Measurements from ENCODE around the gene RNF32.
"Not testable (repeated sequence)": the region's sequence is repeated elsewhere in the genome, so short reads cannot be mapped to it uniquely, and the experiment has no call there.

RNF32 gene

DNA sequence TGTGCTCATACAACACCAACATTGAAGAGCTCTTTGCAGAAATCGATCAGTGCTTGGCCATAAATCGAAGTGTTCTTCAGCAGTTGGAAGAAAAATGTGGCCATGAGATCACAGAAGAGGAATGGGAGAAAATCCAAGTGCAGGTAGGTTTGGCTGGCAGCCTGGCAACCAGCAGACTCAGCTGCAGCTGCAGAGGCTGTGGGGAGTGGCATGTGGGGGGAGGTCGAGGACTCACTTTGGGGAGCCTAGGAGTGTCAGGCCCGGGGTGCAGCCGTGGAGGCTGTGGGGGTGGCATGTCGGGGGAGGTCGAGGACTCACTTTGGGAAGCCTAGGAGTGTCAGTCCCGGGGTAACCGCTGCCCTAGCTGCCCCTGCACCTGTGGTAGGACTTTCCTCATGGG is 35.1 kb downstream of the RNF32 start:
- DNase-seq (ENCODE audit: low spot score), result no peak

DNA sequence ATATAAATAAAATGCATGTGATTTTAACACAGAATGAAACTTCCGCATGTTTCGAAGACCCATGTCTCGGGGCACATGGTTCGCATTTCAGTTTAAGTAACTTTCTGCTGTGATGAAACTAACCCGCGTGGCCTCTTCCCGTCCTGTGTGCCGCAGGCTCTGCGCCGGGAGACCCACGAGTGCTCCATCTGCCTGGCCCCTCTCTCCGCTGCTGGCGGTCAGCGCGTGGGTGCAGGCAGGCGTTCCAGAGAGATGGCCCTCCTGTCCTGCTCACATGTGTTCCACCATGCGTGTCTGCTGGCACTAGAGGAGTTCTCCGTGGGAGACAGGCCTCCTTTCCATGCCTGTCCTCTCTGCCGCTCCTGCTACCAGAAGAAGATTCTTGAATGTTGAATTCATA is 35.7 kb downstream of the RNF32 start:
- DNase-seq (ENCODE audit: low spot score), result no peak

DNA sequence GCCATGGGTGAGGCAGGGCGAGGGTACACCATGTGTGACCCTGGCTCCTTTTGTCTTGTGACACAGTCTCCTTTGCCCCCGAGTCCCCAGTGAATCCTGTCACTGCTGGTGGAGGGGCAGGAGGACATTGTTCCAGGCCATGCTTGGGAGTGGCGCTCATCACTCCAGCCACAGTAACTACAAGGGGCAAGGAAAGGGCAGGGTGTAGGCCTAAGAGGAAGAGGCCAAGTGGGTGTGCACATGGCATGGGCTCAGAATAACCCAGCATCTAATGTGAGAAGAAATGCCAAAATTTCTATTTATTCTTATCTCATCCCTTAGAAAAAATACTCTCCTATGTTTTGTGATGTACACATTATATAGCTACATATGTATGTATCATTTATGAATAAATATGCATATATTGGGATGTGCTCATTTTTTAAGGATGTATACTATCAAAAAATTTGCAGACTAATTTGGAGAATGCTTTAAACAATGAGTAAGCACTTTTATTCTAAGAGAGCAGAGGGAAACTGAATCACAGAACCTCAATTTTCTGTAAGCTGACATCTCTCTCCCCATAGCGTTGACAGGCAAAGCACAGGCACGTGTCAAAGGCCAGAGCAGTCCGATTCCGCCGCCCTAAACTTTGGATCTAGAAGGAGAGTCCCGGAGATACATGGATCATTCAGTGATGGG is 36.9 kb downstream of the RNF32 start:
- no peak for DNase-seq (ENCODE audit: low spot score)

DNA sequence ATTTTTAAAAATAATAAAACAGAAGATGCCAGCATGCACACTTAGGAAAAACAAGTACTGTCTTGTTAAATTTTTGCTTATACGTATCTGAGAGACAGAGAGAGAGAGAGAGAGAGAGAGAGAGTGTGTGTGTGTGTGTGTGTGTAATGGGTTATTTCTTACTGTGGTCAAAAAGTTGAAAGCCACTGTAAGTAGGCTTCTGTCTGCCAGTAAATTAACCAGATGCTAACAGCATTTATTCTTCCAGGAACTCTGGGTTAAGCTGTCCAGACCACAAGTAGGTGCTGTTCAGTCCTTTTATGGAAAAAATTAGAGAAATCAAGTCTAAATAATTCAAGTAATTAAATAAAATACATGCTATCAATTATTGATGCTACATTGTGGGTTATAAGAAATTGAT is 39.7 kb downstream of the RNF32 start:
- DNase-seq (ENCODE audit: low spot score), result no peak

DNA sequence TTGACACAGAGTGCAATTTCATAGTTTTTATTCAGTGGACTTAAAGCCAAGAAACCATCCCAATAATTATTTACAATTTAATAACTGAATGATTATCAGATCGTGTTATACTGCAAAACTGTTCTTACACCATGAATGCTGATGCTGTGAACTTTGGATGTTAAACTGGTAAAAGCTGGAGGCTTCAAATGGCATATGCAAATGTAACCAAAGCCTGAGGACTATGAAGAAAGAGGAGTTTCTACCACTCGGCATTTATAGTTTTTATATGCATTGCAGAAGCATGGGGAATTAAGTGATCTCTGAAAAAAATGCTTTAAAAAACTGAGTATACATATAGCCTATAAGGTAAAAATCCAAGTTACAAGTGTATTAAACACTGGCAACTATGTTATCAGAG is 42.4 kb downstream of the RNF32 start:
- no peak for DNase-seq (ENCODE audit: low spot score)

DNA sequence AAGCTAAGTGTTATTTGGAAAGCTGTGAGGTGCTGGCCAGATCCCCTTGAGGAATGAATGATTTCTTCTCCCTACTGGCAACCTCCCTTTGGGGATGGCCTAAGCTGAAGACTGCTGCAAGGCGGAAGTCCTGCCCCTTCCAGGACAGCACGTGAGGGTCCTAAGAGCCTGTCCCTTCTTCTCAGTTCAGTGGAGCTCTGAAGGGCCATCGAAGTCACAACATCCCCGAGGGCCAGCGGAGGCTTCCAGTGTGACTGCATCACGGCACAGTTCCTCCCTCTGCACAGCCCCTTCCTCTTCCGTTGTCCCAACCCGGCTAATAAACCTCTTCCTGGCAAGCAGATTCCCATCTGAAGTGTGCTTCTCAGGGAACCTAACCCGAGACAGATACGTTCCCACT is 43.7 kb downstream of the RNF32 start:
- DNase-seq (ENCODE audit: low spot score), result no peak

DNA sequence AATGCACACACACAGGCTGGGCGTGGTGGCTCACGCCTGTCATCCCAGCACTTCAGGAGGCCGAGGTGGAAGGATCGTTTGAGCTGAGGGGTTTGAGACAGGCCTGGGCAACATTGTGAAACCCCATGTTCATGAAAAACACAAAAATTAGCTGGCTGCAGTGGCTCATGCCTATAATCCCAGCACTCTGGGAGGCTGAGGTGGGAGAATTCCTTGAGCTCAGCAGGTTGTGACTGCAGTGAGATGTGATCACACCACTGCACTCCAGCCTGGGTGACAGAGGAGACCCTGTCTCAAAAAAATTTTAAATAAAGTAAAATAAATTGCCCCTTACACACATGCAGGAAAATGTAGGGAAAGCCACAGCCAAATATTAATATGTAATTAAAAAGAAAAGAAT is 44.1 kb downstream of the RNF32 start:
- DNase-seq (ENCODE audit: low spot score), result peak; percentile 37

DNA sequence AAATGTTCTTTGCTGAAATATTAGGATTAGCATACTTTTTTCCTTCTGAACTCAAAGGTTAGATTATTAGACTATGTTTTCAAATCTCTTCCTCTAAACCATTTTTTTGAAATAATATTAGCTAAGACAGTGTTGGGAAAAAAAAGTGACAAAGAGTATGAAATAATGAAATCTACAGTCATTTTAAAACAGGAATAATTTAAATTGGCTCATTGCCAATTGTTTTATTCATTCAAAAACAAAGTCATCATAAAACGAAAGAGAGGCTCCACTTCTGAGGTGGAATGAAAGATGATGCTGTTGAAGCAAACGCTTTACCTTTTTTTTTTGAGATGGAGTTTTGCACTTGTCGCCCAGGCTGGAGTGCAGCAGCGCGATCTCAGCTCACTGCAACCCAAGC is 51.2 kb downstream of the RNF32 start:
- no peak for DNase-seq (ENCODE audit: low spot score)

DNA sequence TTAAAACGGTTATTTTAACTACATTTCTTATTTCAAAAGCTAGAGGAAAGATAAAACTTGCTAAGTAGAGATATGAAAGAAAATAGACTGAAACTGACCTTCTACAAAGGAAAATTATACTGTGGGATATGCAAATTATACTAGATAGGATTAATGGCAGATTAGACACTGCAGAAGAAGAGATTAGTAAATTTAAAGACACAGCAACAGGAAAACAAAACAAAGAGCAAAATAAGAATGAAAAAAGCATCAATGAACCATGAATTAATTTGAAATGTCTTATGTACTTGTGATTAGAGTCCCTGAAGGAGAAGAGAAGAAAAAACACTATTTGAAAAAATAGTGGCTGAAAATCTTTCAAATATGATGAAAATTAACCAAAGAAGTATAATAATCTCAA is 52.3 kb downstream of the RNF32 start:
- DNase-seq (ENCODE audit: low spot score), result no peak

DNA sequence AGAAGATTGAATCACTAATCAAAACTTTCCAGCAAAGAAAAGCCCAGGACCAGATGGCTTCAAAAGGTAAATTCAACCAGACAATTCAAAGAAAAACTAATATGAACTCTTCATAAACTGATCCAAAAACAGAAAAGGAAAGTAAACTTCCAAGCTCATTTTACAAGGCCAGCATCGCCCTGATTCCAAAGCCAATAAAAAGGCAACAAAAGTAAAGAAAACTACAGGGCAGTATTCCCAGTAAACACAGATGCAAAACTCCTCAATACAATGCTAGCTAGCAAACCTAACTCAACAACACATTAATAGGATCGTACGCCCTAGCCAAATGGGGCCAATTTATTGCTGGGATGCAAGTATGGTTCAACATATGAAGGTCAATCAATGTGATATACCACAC is 53.1 kb downstream of the RNF32 start:
- DNase-seq (ENCODE audit: low spot score), result no peak

DNA sequence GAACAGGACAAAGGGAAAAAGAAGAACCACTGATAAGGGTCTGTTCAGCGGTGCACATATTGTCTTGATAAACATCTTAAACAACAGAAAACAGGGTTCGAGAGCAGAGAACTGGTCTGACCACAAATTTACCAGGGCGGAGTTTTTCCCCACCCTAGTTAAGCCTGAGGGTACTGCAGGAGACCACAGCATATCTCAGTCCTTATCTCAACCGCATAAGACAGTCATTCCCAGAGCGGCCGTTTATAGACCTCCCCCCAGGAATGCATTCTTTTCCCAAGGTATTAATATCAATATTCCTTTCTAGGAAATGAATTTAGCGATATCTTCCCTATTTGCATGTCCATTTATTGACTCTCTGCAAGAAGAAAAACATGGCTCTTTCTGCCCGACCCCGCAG is 56.7 kb downstream of the RNF32 start:
- not testable (repeated sequence) for DNase-seq (ENCODE audit: low spot score)

DNA sequence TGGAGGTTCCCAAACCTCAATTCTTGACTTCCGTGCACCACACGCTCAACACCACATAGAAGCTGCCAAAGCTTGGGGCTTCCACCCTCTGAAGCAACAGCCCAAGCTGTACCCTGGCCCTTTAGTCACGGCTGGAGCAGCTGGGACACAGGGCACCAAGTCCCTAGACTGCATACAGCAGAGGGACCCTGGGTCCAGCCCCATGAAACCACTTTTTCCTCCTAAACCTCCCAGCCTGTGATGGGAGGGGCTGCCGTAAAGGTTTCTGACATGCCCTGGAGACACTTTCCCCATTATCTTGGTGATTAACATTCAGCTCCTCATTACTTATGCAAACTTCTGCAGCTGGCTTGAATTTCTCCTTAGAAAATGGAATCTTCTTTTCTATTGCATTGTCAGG is 57.9 kb downstream of the RNF32 start:
- DNase-seq (ENCODE audit: low spot score), result not testable (repeated sequence)

DNA sequence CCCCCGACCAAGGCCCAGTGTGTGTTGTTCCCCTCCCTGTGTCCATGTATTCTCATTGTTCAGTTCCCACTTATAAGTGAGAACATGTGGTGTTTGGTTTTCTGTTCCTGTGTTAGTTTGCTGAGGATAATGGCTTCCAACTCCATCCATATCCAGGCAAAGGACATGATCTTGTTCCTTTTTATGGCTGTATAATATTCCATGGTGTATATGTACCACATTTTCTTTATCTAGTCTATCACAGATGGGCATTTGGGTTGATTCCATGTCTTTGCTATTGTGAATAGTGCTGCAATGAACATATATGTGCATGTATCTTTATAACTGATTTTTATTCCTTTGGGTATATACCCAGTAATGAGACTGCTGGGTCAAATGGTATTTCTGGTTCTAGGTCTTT is 61.2 kb downstream of the RNF32 start:
- not testable (repeated sequence) for DNase-seq (ENCODE audit: low spot score)

DNA sequence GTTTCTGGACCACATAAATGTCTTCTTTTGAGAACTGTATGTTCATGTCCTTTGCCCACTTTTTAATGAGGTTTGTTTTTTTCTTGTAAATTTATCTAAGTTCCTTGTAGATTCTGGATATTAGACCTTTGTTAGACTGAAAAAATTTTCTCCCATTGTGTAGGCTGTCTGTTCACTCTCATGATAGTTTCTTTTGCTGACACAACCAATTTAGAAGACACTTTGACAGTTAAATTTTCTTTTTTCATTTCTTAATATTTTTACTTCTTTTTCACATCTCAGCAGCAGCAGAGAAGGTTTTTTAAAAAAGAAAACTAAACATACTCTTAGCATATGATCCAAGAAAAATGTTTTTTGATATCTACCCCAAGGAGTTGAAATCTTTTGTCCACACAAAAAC is 61.8 kb downstream of the RNF32 start:
- no peak for DNase-seq (ENCODE audit: low spot score)

DNA sequence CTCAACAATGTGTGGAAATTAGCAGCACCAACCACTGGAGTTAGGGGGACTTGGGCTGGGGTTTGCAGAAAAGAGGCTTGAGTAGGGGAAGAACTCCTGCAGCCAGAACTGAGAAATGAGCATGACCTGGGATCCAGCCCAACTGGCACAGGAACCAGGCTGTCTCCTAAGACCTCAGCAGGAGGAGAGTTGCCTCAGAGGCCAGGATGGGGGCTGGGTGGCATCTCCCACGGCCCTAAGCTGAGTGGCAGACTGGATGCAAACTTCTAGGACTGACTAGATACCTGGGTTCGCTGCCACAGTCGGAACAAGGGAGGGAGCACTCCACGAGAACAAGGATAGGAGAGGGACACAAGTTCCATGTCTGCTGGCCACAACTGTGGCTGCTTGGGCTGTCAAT is 62.6 kb downstream of the RNF32 start:
- DNase-seq (ENCODE audit: low spot score), result no peak

DNA sequence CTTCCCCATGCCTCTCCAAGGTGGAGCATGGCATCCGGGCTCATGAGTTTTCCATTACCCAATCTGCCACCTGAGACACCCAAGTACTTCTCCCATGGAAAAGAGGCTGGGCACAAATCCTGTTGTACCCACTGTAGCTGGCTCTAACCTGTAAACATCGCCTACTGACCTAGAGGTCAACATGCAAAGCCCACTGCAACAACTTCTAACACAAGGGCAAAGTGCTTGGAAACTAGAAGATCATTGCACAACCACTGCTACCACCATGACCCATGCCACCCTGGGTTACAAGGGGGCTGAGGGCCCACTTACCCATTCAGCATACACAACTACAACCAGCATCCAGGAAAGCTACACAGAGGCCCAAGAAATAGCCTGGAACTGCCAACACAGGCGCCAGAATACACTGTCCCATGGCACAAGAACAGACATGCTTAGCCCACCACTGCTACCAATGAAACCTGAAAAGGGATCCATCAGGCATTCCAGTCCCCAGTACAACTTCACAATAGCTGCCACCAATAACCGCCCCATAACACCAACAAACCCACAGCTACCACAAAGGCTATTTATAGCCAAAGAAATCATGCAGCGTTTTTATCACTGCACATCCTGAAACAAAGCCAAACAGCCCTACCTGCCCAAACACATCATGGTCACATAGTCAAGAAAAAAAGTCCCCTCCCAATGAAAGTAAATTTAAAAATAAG is 63.4 kb downstream of the RNF32 start:
- no peak for DNase-seq (ENCODE audit: low spot score)

DNA sequence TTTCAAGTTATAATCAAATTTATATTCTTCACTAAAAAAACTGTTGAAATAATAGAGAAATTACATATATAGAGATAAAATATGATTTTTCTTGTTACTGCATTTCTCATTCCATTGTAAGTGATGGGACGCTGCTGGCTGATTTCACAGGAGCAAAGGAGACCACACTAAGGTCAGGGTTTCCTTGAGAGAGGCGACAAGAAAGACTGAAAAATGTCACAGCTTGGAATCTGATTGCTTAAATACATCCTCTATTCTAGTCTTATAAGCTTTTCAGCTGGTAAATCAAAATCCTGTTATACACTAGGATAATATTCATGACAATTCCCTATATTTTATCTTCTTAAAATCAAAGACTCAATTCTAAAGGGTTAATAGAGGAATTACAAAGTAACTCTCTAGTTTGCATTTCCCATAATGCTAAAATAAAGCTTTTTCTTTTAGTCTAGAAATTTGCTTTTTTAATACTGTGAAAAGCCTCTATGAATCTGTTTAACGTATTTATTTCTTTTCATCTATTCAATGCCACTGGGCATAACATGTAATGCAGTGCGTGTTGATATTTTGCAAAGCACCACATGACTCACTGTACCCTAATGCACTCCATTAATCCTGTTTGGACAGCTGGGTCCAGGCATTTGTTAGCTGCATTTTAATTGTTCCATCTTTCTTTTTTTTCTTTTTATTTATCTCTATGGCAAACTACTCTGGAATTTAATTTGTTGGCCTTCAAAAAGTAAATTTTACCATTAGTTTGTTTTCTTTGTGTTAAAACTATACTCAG is 81.7 kb downstream of the RNF32 start:
- no peak for DNase-seq (ENCODE audit: low spot score)

DNA sequence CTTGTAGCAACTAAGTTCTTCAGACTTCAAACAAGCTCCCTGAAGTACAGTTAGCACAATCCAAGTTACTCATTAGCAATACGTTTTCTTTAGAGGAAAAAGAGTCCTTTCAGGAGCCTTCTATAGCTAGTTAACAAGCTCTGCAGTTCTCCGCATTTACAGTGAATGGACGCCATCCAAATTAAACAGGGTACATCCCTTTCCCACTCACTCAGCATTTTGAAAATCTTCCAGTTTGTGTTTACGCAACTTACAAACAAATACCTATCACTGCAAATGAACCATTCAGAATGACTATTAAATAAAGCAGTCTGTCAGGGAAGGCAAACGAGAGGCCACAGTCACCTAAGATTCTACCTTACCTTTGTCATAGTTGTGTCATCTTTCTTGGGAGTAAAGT is 84.5 kb downstream of the RNF32 start:
- DNase-seq (ENCODE audit: low spot score), result no peak

DNA sequence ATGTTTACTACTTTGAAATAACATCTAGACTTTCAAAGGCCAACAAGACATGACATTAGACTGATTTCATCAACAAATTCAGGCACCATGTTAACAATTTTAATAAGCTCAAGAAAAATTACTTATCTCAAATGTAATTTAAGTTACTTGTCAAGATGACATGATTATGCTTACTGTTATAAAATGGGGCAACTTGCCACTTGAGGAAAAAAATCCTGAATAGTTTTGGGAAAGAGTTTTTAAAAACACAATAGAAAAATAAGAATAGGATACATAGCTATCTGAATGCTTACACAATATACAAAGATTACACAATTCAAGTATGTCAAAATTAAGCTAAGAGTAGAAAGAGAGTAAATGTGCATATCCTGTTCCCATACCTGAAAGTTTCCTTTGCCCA is 85.4 kb downstream of the RNF32 start:
- no peak for DNase-seq (ENCODE audit: low spot score)
